Measurements from ENCODE around the gene MITD1. TPM values are rescaled to one million over a fixed set of nuclear protein-coding genes. Genes with fewer than 3 reads are reported as not detected.
A peak's percentile ranks its signal among the peaks of the same experiment; 100 is the strongest.

Gene MITD1
- total RNA-seq, 1 experiment from 2014 or later, result 22.3 TPM

DNA sequence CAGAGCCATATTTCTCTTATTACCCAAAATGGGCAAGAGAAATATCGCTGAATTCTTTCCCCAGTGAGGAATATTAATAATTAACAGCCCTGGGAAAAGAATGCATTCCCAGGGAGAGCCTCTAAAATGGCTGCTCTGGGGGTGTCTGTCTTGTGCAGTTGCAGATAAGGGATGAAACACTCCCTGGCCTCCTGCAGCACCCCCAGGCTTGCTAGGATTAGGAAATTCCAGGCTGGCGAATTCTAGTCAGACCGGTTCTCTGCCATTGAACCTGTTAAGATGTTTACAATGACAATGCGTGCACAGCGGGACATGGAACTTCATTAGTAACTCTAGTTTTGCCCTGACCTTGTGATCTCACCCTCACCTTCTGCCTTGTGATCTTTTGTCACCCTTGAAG lies 24.6 kb upstream of the MITD1 start:
- no peak overlapping the region for H3K4me3 ChIP-seq (ENCODE audit: low read depth, low read length, poor library complexity, severe bottlenecking)
- ChIA-PET POLR2A (ENCODE audit: low non-redundant PET) (no interaction called here), CTCF (no interaction called here)
- H3K36me3 ChIP-seq (ENCODE audit: insufficient read depth, low read length, poor library complexity, severe bottlenecking), result no peaks in the 10 kb centered on the region
- H3K27ac ChIP-seq (ENCODE audit: low read depth, low read length, poor library complexity, severe bottlenecking), result no peak overlapping the region
- H3K27me3 ChIP-seq (replicated peaks; ENCODE audit: insufficient read depth, low read depth, low read length, poor library complexity), result no peaks in the 10 kb centered on the region
- no peaks in the 10 kb centered on the region for H3K4me1 ChIP-seq (ENCODE audit: insufficient read depth, low read length, poor library complexity, severe bottlenecking)
- intact Hi-C loops (cut with micrococcal nuclease; ENCODE audit: unreplicated experiment), result no loop called here
- TF ChIP-seq EZH2 (IDR thresholded peaks at IDR 0.05; ENCODE audit: borderline replicate concordance, low read depth, low read length, poor library complexity, severe bottlenecking), result no peak
- TF ChIP-seq, protein P1, sequence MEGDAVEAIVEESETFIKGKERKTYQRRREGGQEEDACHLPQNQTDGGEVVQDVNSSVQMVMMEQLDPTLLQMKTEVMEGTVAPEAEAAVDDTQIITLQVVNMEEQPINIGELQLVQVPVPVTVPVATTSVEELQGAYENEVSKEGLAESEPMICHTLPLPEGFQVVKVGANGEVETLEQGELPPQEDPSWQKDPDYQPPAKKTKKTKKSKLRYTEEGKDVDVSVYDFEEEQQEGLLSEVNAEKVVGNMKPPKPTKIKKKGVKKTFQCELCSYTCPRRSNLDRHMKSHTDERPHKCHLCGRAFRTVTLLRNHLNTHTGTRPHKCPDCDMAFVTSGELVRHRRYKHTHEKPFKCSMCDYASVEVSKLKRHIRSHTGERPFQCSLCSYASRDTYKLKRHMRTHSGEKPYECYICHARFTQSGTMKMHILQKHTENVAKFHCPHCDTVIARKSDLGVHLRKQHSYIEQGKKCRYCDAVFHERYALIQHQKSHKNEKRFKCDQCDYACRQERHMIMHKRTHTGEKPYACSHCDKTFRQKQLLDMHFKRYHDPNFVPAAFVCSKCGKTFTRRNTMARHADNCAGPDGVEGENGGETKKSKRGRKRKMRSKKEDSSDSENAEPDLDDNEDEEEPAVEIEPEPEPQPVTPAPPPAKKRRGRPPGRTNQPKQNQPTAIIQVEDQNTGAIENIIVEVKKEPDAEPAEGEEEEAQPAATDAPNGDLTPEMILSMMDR (conservative IDR thresholded peaks at IDR 0.05; ENCODE audit: low read depth, low read length), result no peak
- DNase-seq (ENCODE audit: low spot score), result no peak
- H3K9me3 ChIP-seq (ENCODE audit: low read depth, low read length, poor library complexity, severe bottlenecking), result no peaks in the 10 kb centered on the region
- no TSS peak for BruUV-seq (replicated peaks)

DNA sequence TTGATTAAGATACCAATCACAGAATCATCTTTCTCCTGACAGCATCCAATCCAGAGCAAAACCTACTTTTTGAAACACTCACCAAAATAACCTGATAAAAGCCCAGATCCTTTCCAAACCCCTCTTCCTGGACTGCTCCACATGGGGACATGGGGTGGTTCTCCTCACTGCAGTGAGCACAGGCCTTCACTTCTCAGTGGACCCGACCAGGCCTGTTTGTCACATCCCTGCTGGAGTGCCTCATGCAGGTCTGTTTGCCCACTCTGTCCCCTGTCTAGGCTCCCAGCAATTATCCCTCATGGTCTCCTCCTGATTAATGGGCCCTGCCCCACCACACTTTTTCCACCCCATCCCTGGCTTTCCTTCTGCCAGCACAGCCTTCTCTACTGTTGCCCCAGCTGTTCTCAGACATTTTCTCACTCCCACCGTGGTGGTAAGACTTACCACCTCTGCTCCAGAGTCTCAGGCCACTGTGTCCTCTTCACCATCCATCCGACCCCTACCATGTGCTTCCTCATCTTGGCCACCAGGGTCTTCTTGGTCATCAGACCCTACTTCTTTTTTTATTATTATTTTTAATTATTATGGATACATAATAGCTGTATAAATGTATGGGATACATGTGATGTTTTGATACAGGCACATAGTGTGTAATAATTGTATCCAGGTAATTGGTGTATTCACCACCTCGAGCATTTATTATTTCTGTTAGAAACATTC lies 21.3 kb upstream of the MITD1 start:
- POLR2A ChIA-PET (ENCODE audit: low non-redundant PET), result no interaction called here
- CTCF ChIA-PET, result no interaction called here
- no peaks in the 10 kb centered on the region for H3K27me3 ChIP-seq (replicated peaks; ENCODE audit: insufficient read depth, low read depth, low read length, poor library complexity)
- H3K9me3 ChIP-seq (ENCODE audit: low read depth, low read length, poor library complexity, severe bottlenecking), result no peaks in the 10 kb centered on the region
- no peak overlapping the region for H3K4me3 ChIP-seq (ENCODE audit: low read depth, low read length, poor library complexity, severe bottlenecking)
- no TSS peak for BruUV-seq (replicated peaks)
- intact Hi-C loops (cut with micrococcal nuclease; ENCODE audit: unreplicated experiment), result no loop called here
- no peak for DNase-seq (ENCODE audit: low spot score)
- H3K36me3 ChIP-seq (ENCODE audit: insufficient read depth, low read length, poor library complexity, severe bottlenecking), result peaks cover under 1% of the 10 kb centered on the region
- no peaks in the 10 kb centered on the region for H3K4me1 ChIP-seq (ENCODE audit: insufficient read depth, low read length, poor library complexity, severe bottlenecking)
- H3K27ac ChIP-seq (ENCODE audit: low read depth, low read length, poor library complexity, severe bottlenecking), result no peak overlapping the region
- TF ChIP-seq, protein P1 (conservative IDR thresholded peaks at IDR 0.05; ENCODE audit: low read depth, low read length), result 0 out of 2 replicates have a peak, but pooled peaks have one; percentile 10
- TF ChIP-seq EZH2 (IDR thresholded peaks at IDR 0.05; ENCODE audit: borderline replicate concordance, low read depth, low read length, poor library complexity, severe bottlenecking), result no peak

DNA sequence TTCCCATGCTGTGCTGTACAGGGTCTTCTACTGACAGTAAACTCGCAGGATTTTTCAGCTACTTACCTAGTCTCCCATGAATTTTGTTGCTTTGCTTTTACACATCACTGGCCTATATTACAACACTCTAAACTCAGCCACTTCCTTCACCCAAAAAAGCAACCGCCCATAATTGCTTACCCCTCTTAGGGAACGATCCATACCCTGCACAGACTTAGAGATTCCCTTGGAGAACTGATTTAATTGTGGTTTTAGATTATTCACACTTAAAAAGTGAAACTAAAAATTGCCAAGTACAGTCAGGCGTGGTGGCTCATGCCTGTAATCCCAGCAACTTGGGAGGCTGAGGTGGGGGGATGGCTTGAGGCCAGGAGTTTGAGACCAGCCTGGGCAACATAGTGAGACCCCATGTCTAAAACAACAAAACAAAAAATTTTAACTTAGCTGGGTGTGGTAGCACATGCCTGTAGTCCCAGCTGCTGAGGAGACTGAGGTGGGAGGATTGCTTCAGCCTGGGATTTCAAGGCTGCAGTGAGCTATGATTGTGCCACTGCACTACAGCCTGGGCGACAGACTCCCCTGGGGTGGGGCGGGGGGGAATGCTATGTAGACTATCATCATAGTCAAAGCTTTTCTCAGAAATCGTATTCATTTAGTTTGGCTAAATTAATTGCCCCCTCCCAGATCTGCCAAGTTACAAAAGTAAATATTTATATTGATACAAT lies 19.4 kb upstream of the MITD1 start:
- ChIA-PET POLR2A (ENCODE audit: low non-redundant PET) (no interaction called here), CTCF (no interaction called here)
- no peak for DNase-seq (ENCODE audit: low spot score)
- no TSS peak for BruUV-seq (replicated peaks)
- no peaks in the 10 kb centered on the region for H3K9me3 ChIP-seq (ENCODE audit: low read depth, low read length, poor library complexity, severe bottlenecking)
- peaks cover 15% of the 10 kb centered on the region for H3K36me3 ChIP-seq (ENCODE audit: insufficient read depth, low read length, poor library complexity, severe bottlenecking)
- no peaks in the 10 kb centered on the region for H3K27me3 ChIP-seq (replicated peaks; ENCODE audit: insufficient read depth, low read depth, low read length, poor library complexity)
- no peak overlapping the region for H3K27ac ChIP-seq (ENCODE audit: low read depth, low read length, poor library complexity, severe bottlenecking)
- no peaks in the 10 kb centered on the region for H3K4me1 ChIP-seq (ENCODE audit: insufficient read depth, low read length, poor library complexity, severe bottlenecking)
- H3K4me3 ChIP-seq (ENCODE audit: low read depth, low read length, poor library complexity, severe bottlenecking), result no peak overlapping the region
- intact Hi-C loops (cut with micrococcal nuclease; ENCODE audit: unreplicated experiment), result no loop called here
- TF ChIP-seq, protein P1 (conservative IDR thresholded peaks at IDR 0.05; ENCODE audit: low read depth, low read length), result no peak
- TF ChIP-seq EZH2 (IDR thresholded peaks at IDR 0.05; ENCODE audit: borderline replicate concordance, low read depth, low read length, poor library complexity, severe bottlenecking), result no peak
